Stimulated activated CD4-positive, alpha-beta T cell treated with anti-CD3 and anti-CD28 coated beads, Interleukin-1b, Interleukin-23, amount 100 ng/mL, for 1 hour (primary cell): ENCODE measurements around the gene ZP1.

ENCODE experiments used
- DNase-seq, 2 donors: peaks; one replicate each; pipeline ENCODE4 v3.0.0-alpha.2; 2020; ENCODE audit warnings: low read depth in 2 of 2

The ZP1 gene

GRCh38 chr11:60858731-60859464 lies 8.4 kb upstream of the ZP1 start:
- DNase-seq, result no peak

- no peak for DNase-seq
Measured at GRCh38 chr11:60859616-60860250, 7.6 kb upstream of the ZP1 start.

- DNase-seq, result no peak
Measured at GRCh38 chr11:60860943-60861342, 6.4 kb upstream of the ZP1 start.

- no peak for DNase-seq
Measured at GRCh38 chr11:60862171-60862570, 5.2 kb upstream of the ZP1 start.

- DNase-seq, result no peak
Measured at GRCh38 chr11:60863550-60864521, 3.5 kb upstream of the ZP1 start.

GRCh38 chr11:60864856-60865513 lies 2.4 kb upstream of the ZP1 start:
- no peak for DNase-seq

GRCh38 chr11:60867871-60868681 lies 734 bp downstream of the ZP1 start:
- no peak for DNase-seq

GRCh38 chr11:60868682-60869450 lies 1.5 kb downstream of the ZP1 start:
- no peak for DNase-seq

- no peak for DNase-seq
Measured at GRCh38 chr11:60869451-60869825, 2.1 kb downstream of the ZP1 start.

GRCh38 chr11:60870276-60870675 lies 2.9 kb downstream of the ZP1 start:
- no peak for DNase-seq

- DNase-seq, result no peak
Measured at GRCh38 chr11:60870733-60871377, 3.5 kb downstream of the ZP1 start.

GRCh38 chr11:60871378-60872061 lies 4.2 kb downstream of the ZP1 start:
- DNase-seq, result no peak

GRCh38 chr11:60872124-60872960 lies 5.0 kb downstream of the ZP1 start:
- DNase-seq, result no peak

- no peak for DNase-seq
Measured at GRCh38 chr11:60872961-60873524, 5.7 kb downstream of the ZP1 start.

GRCh38 chr11:60873533-60873932 lies 6.2 kb downstream of the ZP1 start:
- no peak for DNase-seq

GRCh38 chr11:60874421-60875365 lies 7.4 kb downstream of the ZP1 start:
- no peak for DNase-seq
